Endothelial cell of umbilical vein (primary cell): ENCODE results near the gene RNF151. TPM values are rescaled to one million over a fixed set of nuclear protein-coding genes. Genes with fewer than 3 reads are reported as not detected.
A peak's percentile ranks its signal among the peaks of the same experiment; 100 is the strongest.

Experiments
- BruUV-seq: library from RNA; stranded (reverse); fragments of 400-500 nt; replicated peaks from 2 replicates; lab custom pipeline; 2021; lab: Mats Ljungman, UMichigan
- CTCF ChIA-PET: fragments of 300-600, 350-600 bp; sonication (Branson Sonifier 250); formaldehyde crosslinking; loops from one replicate; lab custom pipeline; 2021; ENCODE audit warnings: antibody characterized with exemption, inconsistent platforms; lab: Charles Lee
- POLR2A ChIA-PET: fragments of 300-600, 350-600 bp; sonication (Branson Sonifier 250); formaldehyde crosslinking; loops from one replicate; lab custom pipeline; 2021; ENCODE audit warnings: antibody characterized with exemption, inconsistent platforms; lab: Charles Lee
- DNase-seq: peaks from one replicate; pipeline ENCODE4 v3.0.0-alpha.2; 2011; ENCODE audit warnings: low read depth, low spot score
- FAIRE-seq: peaks from 2 replicates; lab custom pipeline; 2011; peaks lifted over from hg19 to GRCh38; lab: Jason Lieb, UNC
- H2AFZ ChIP-seq: 2 replicates; pipeline ENCODE4 v1.6.0; 2012; ENCODE audit warnings: low read depth, low read length, control low read depth, inconsistent platforms
- H3K27ac ChIP-seq: 2 replicates; pipeline ENCODE4 v1.5.1; 2011; ENCODE audit warnings: low read depth, mild to moderate bottlenecking, control low read depth, low read length, moderate library complexity; ENCODE audit not compliant: insufficient read depth
- H3K27me3 ChIP-seq, 2 experiments: 2 replicates each; pipeline versions ENCODE4 v1.6.0 to v1.6.1; 2011; ENCODE audit warnings: low read length in 2 of 2, mixed read lengths in 1 of 2; ENCODE audit not compliant: control insufficient read depth in 2 of 2, insufficient read depth in 2 of 2
- H3K36me3 ChIP-seq, 2 experiments: 2 replicates in 1 of 2; 3 replicates in 1 of 2; pipeline ENCODE4 v1.5.1; 2011; ENCODE audit warnings: low read length in 2 of 2, mild to moderate bottlenecking in 1 of 2, moderate library complexity in 1 of 2; ENCODE audit not compliant: control insufficient read depth in 2 of 2, insufficient read depth in 2 of 2; ENCODE audit errors: extremely low read depth in 1 of 2
- H3K4me1 ChIP-seq: 3 replicates; pipeline ENCODE4 v1.5.1; 2011; ENCODE audit warnings: mild to moderate bottlenecking, low read length; ENCODE audit not compliant: control insufficient read depth, insufficient read depth; ENCODE audit errors: extremely low read depth
- H3K4me2 ChIP-seq: 2 replicates; pipeline ENCODE4 v1.6.1; 2011; ENCODE audit warnings: low read length, control low read depth, mixed read lengths; ENCODE audit not compliant: insufficient read depth
- H3K4me3 ChIP-seq, 3 experiments: fragments of 200-600 bp in 1 of 3; sonication (generic), shearing (Covaris generic) in 1 of 3; replicated peaks in 1 of 3; 2 replicates each; pipeline ENCODE4 v1.5.1; 2011 to 2016; ENCODE audit warnings: control low read depth in 3 of 3, low read length in 3 of 3, mild to moderate bottlenecking in 2 of 3, inconsistent platforms in 1 of 3, low read depth in 1 of 3, moderate library complexity in 1 of 3; ENCODE audit not compliant: insufficient read depth in 1 of 3
- H3K79me2 ChIP-seq: 2 replicates; pipeline ENCODE4 v1.6.0; 2012; ENCODE audit warnings: low read length, inconsistent platforms; ENCODE audit not compliant: control insufficient read depth, insufficient read depth
- H3K9ac ChIP-seq: replicated peaks from 2 replicates; pipeline ENCODE3; 2011; ENCODE audit warnings: low read length, control low read depth; ENCODE audit not compliant: insufficient read depth; ENCODE audit errors: extremely low read depth
- H3K9me1 ChIP-seq: replicated peaks from 3 replicates; pipeline ENCODE4 v1.6.0; 2011; ENCODE audit warnings: mild to moderate bottlenecking, low read length; ENCODE audit not compliant: control insufficient read depth, insufficient read depth; ENCODE audit errors: extremely low read depth
- H3K9me3 ChIP-seq: replicated peaks from 2 replicates; pipeline ENCODE4 v1.5.1; 2012; ENCODE audit warnings: low read length, inconsistent platforms; ENCODE audit not compliant: control insufficient read depth, insufficient read depth
- H4K20me1 ChIP-seq: replicated peaks from 2 replicates; pipeline ENCODE3; 2011; ENCODE audit warnings: mild to moderate bottlenecking, low read length; ENCODE audit not compliant: control insufficient read depth, insufficient read depth; ENCODE audit errors: extremely low read depth
- EZH2 ChIP-seq: IDR thresholded peaks from 2 replicates; pipeline ENCODE4 v1.6.1; 2012; ENCODE audit warnings: borderline replicate concordance, low read depth, mild to moderate bottlenecking, moderate library complexity, low read length, inconsistent platforms; ENCODE audit not compliant: severe bottlenecking
- GATA2 ChIP-seq: IDR thresholded peaks from 2 replicates; pipeline ENCODE4 v1.7.0; 2011; ENCODE audit warnings: low read depth, mild to moderate bottlenecking, moderate library complexity, mixed read lengths, low read length; ENCODE audit not compliant: insufficient read length, insufficient read depth
- JUN ChIP-seq: IDR thresholded peaks from 2 replicates; pipeline ENCODE4 v1.6.1; 2011; ENCODE audit warnings: borderline replicate concordance, low read depth; ENCODE audit not compliant: insufficient read length, insufficient read depth
- MAX ChIP-seq: IDR thresholded peaks from 2 replicates; pipeline ENCODE4 v1.6.1; 2011; ENCODE audit not compliant: insufficient read depth, insufficient read length
- POLR2A ChIP-seq: IDR thresholded peaks from 2 replicates; pipeline ENCODE4 v1.6.1; 2012; ENCODE audit warnings: low read depth, mild to moderate bottlenecking, control low read depth, low read length
- POLR2AphosphoS5 ChIP-seq: IDR thresholded peaks from 2 replicates; pipeline ENCODE4 v1.6.1; 2012; ENCODE audit warnings: low read depth, mild to moderate bottlenecking, control low read depth, low read length, moderate library complexity; ENCODE audit not compliant: insufficient read depth
- dilution Hi-C: fragments of 300-500 bp; cut with MboI; formaldehyde crosslinking; loops from one replicate; pipeline ENCODE4 v1.15.0; 2019; ENCODE audit warnings: low sequenced_read_pairs; ENCODE audit not compliant: extremely low pct_ligation_motif_present
- intact Hi-C: fragments of 100-400 bp; cut with micrococcal nuclease; formaldehyde crosslinking; loops from one replicate; pipeline ENCODE4 v1.10.0; 2022
- polyA plus RNA-seq, 4 experiments: library from polyadenylated mRNA; depleted of rRNA in 3 of 4; stranded (reverse) in 3 of 4; unstranded in 1 of 4; fragments of >200 nt; gene quantifications; 2 replicates each; pipeline versions ENCODE4 v1.2.1 to v1.2.3, GENCODE V29; 2011 to 2012; ENCODE audit warnings: missing spikeins in 1 of 4
- total RNA-seq: library from RNA; stranded (reverse); gene quantifications from 2 replicates; pipeline ENCODE4 v1.2.3, GENCODE V29; 2021
- TF ChIP-seq, protein P1 (sequence below), 2 donors: IDR thresholded peaks; 1 replicate in 1 of 2; 2 replicates in 1 of 2; pipeline ENCODE4 v1.5.1; 2011; ENCODE audit warnings: low read length in 2 of 2, mild to moderate bottlenecking in 2 of 2, moderate library complexity in 2 of 2, control low read depth in 1 of 2, inconsistent platforms in 1 of 2, low read depth in 1 of 2; ENCODE audit not compliant: insufficient read depth in 1 of 2; ENCODE audit errors: extremely low read depth in 1 of 2

RNF151 gene
- total and polyA plus RNA-seq, 2 donors (not counting 3 experiments of a cell fraction or from before 2014, with no cell fraction given): not detected

GRCh38 chr16:2009164-2009711 lies 42.6 kb downstream of the RNF151 start:
- H3K9ac ChIP-seq: peak overlapping the region; percentile 89
- ChIA-PET POLR2A (interaction anchor here (0.6 kb wide), 1 partner anchor 15 kb away, joined by 4 read pairs; no protein-coding TSS in a partner anchor), CTCF (interaction anchor here (1.6 to 2.7 kb wide), 2 partner anchors 13 to 131 kb away, joined by 10 to 28 read pairs; no protein-coding TSS in a partner anchor)
- FAIRE-seq (no peak), DNase-seq (peak; percentile 26)
- H2AFZ ChIP-seq: peak overlapping the region; percentile 15
- peak overlapping the region; percentile 71 to 76 (median 72) for H3K4me3 ChIP-seq
- H3K27ac ChIP-seq: peak overlapping the region; percentile 82
- H3K9me1 ChIP-seq: no peaks in the 10 kb centered on the region
- dilution Hi-C loops (no loop called here), intact Hi-C loops (loop anchor here (2.0 kb wide), 1 partner anchor 44 kb away; the partner anchor contains the start of gene RPS2)
- H3K27me3 ChIP-seq: no peaks in the 10 kb centered on the region
- no peaks in the 10 kb centered on the region for H4K20me1 ChIP-seq
- H3K4me1 ChIP-seq: peaks cover 44% of the 10 kb centered on the region
- no peaks in the 10 kb centered on the region for H3K36me3 ChIP-seq
- H3K4me2 ChIP-seq: peak overlapping the region; percentile 92
- BruUV-seq: no TSS peak
- no peaks in the 10 kb centered on the region for H3K9me3 ChIP-seq
- TF ChIP-seq GATA2: no peak
- TF ChIP-seq, protein P1, sequence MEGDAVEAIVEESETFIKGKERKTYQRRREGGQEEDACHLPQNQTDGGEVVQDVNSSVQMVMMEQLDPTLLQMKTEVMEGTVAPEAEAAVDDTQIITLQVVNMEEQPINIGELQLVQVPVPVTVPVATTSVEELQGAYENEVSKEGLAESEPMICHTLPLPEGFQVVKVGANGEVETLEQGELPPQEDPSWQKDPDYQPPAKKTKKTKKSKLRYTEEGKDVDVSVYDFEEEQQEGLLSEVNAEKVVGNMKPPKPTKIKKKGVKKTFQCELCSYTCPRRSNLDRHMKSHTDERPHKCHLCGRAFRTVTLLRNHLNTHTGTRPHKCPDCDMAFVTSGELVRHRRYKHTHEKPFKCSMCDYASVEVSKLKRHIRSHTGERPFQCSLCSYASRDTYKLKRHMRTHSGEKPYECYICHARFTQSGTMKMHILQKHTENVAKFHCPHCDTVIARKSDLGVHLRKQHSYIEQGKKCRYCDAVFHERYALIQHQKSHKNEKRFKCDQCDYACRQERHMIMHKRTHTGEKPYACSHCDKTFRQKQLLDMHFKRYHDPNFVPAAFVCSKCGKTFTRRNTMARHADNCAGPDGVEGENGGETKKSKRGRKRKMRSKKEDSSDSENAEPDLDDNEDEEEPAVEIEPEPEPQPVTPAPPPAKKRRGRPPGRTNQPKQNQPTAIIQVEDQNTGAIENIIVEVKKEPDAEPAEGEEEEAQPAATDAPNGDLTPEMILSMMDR (IDR thresholded peaks at IDR 0.05; ENCODE audit: extremely low read depth in 1 of 2, insufficient read depth in 1 of 2, low read depth in 1 of 2, low read length in 2 of 2): no peak
- no peak for TF ChIP-seq POLR2AphosphoS5
- no peak for TF ChIP-seq POLR2A
- TF ChIP-seq MAX: no peak
- no peak for TF ChIP-seq EZH2
- no peak for TF ChIP-seq JUN
- H3K79me2 ChIP-seq: peaks cover 55% of the 10 kb centered on the region
